GM18505 (cell line): ENCODE results near the gene KIF20B.
"Not testable (repeated sequence)": the region's sequence is repeated elsewhere in the genome, so short reads cannot be mapped to it uniquely, and the experiment has no call there.

Source experiments
- ATAC-seq: cut with Tn5 transposase; IDR thresholded peaks from one replicate; pipeline ENCODE4 v1.9.1; 2021; ENCODE audit not compliant: unreplicated experiment
- POLR2A ChIP-seq: IDR thresholded peaks from 4 replicates; pipeline ENCODE4 v1.6.1; 2011; ENCODE audit warnings: borderline replicate concordance; ENCODE audit not compliant: insufficient read depth, insufficient read length; ENCODE audit errors: extremely low read depth

Gene KIF20B

GRCh38 chr10:89810908-89811525 lies 109.6 kb downstream of the KIF20B start:
- no peak for ATAC-seq
- no peak for TF ChIP-seq POLR2A

- TF ChIP-seq POLR2A: no peak
- ATAC-seq: no peak
Observed at GRCh38 chr10:89813546-89813945, 112.2 kb downstream of the KIF20B start.

- no peak for ATAC-seq
- TF ChIP-seq POLR2A: no peak
Observed at GRCh38 chr10:89814278-89814677, 112.9 kb downstream of the KIF20B start.

- TF ChIP-seq POLR2A: no peak
- ATAC-seq: no peak
Observed at GRCh38 chr10:89815049-89815853, 113.9 kb downstream of the KIF20B start.

- ATAC-seq: not testable (repeated sequence)
Observed at GRCh38 chr10:89819008-89819407, 117.6 kb downstream of the KIF20B start.
